ENCODE measurements around the gene TGM6. TPM values are rescaled to one million over a fixed set of nuclear protein-coding genes. Genes with fewer than 3 reads are reported as not detected.

The TGM6 gene
- total RNA-seq, 5 donors from 2014 or later (not counting 1 experiment from before 2014, with no cell fraction given), result not detected

- Mint-ChIP-seq H3K4me1 (no peaks in the 10 kb centered on the region), H3K27ac (no peak overlapping the region), H3K36me3 (no peaks in the 10 kb centered on the region), H3K4me3 (no peak overlapping the region), H3K27me3 (peaks cover 0 to 10% of the 10 kb centered on the region in 2 donors), H3K9me3 (peaks cover 0 to 4% (median 0%) of the 10 kb centered on the region in 3 donors)
- Histone ChIP-seq H3K27ac (ENCODE audit: low read length) (no peak overlapping the region), H3K4me1 (ENCODE audit: control insufficient read depth in 1 of 2, extremely low read depth in 1 of 2, insufficient read depth in 2 of 2, low read length in 2 of 2) (no peaks in the 10 kb centered on the region), H3K9me3 (no peaks in the 10 kb centered on the region), H3K36me3 (ENCODE audit: control insufficient read depth in 2 of 2, extremely low read depth in 1 of 2, insufficient read depth in 1 of 2, low read length in 1 of 2) (no peaks in the 10 kb centered on the region), H3K4me3 (ENCODE audit: control insufficient read depth in 1 of 2, extremely low read depth in 1 of 2, low read length in 1 of 2) (no peak overlapping the region), H3K27me3 (replicated peaks in 1 of 2; ENCODE audit: control insufficient read depth in 2 of 2, extremely low read depth in 1 of 2, insufficient read depth in 2 of 2, low read length in 1 of 2) (peaks cover 0 to 32% of the 10 kb centered on the region in 2 experiments)
- POLR2A ChIA-PET, result no interaction called here
- CTCF ChIA-PET, result no interaction called here
- no peak for ATAC-seq (replicated peaks in 1 of 4)
- WGBS (ENCODE audit: insufficient coverage), result 87% methylated on average over 10 of the region's 12 CpGs
- no peak for DNase-seq
Observed at GRCh38 chr20:2397595-2398145, 17.0 kb downstream of the TGM6 start.

- no peak for DNase-seq
- Mint-ChIP-seq H3K9me3 (peaks cover 0 to 4% (median 0%) of the 10 kb centered on the region in 3 donors), H3K36me3 (no peaks in the 10 kb centered on the region), H3K27me3 (peaks cover 0 to 13% of the 10 kb centered on the region in 2 donors), H3K4me1 (no peaks in the 10 kb centered on the region), H3K4me3 (no peak overlapping the region), H3K27ac (no peak overlapping the region)
- no peaks in the 10 kb centered on the region for H3K36me3 ChIP-seq (ENCODE audit: control insufficient read depth in 2 of 2, extremely low read depth in 1 of 2, insufficient read depth in 1 of 2, low read length in 1 of 2)
- H3K27me3 ChIP-seq (replicated peaks in 1 of 2; ENCODE audit: control insufficient read depth in 2 of 2, extremely low read depth in 1 of 2, insufficient read depth in 2 of 2, low read length in 1 of 2), result peaks cover 0 to 32% of the 10 kb centered on the region in 2 experiments
- ChIA-PET CTCF (interaction anchor here in 1 of 2 donors (0.6 kb wide), 1 partner anchor 61 kb away, joined by 3 read pairs; no protein-coding TSS in a partner anchor), POLR2A (interaction anchor here (0.6 to 0.7 kb wide), 3 partner anchors 62 to 583 kb away, joined by 3 to 5 read pairs (median 4); partner anchors contain the start of gene TGM3 (in 1 of the 2))
- H3K4me1 ChIP-seq (ENCODE audit: control insufficient read depth in 1 of 2, extremely low read depth in 1 of 2, insufficient read depth in 2 of 2, low read length in 2 of 2), result no peaks in the 10 kb centered on the region
- no peak for ATAC-seq (replicated peaks in 1 of 4)
- H3K4me3 ChIP-seq (ENCODE audit: control insufficient read depth in 1 of 2, extremely low read depth in 1 of 2, low read length in 1 of 2), result no peak overlapping the region
- no CpG with 5 or more reads among the region's 1 CpG for WGBS (ENCODE audit: insufficient coverage)
- no peaks in the 10 kb centered on the region for H3K9me3 ChIP-seq
- H3K27ac ChIP-seq (ENCODE audit: low read length), result no peak overlapping the region
Observed at GRCh38 chr20:2398449-2398848, 17.7 kb downstream of the TGM6 start.

GRCh38 chr20:2399390-2399789, 18.7 kb downstream of the TGM6 start:
- Histone ChIP-seq H3K27me3 (replicated peaks in 1 of 2; ENCODE audit: control insufficient read depth in 2 of 2, extremely low read depth in 1 of 2, insufficient read depth in 2 of 2, low read length in 1 of 2) (peaks cover 0 to 30% of the 10 kb centered on the region in 2 experiments), H3K4me3 (ENCODE audit: control insufficient read depth in 1 of 2, extremely low read depth in 1 of 2, low read length in 1 of 2) (no peak overlapping the region), H3K36me3 (ENCODE audit: control insufficient read depth in 2 of 2, extremely low read depth in 1 of 2, insufficient read depth in 1 of 2, low read length in 1 of 2) (no peaks in the 10 kb centered on the region), H3K9me3 (no peaks in the 10 kb centered on the region), H3K4me1 (ENCODE audit: control insufficient read depth in 1 of 2, extremely low read depth in 1 of 2, insufficient read depth in 2 of 2, low read length in 2 of 2) (no peaks in the 10 kb centered on the region), H3K27ac (ENCODE audit: low read length) (no peak overlapping the region)
- Mint-ChIP-seq H3K36me3 (no peaks in the 10 kb centered on the region), H3K4me1 (no peaks in the 10 kb centered on the region), H3K4me3 (no peak overlapping the region), H3K27me3 (peaks cover 0 to 8% of the 10 kb centered on the region in 2 donors), H3K27ac (no peak overlapping the region), H3K9me3 (peaks cover 0 to 4% (median 0%) of the 10 kb centered on the region in 3 donors)
- ChIA-PET POLR2A (no interaction called here), CTCF (no interaction called here)
- no peak for ATAC-seq (replicated peaks in 1 of 4)
- WGBS (ENCODE audit: insufficient coverage), result 92% methylated on average over 12 of the region's 16 CpGs
- DNase-seq, result no peak

- no peak overlapping the region for H3K4me3 Mint-ChIP-seq
- H3K27me3 ChIP-seq (replicated peaks in 1 of 2; ENCODE audit: control insufficient read depth in 2 of 2, extremely low read depth in 1 of 2, insufficient read depth in 2 of 2, low read length in 1 of 2), result peaks cover 0 to 24% of the 10 kb centered on the region in 2 experiments
Observed at GRCh38 chr20:2400290-2400689, 19.6 kb downstream of the TGM6 start.

GRCh38 chr20:2401527-2401926, 20.8 kb downstream of the TGM6 start:
- DNase-seq (no peak), ATAC-seq (replicated peaks in 1 of 4) (no peak)
- no peaks in the 10 kb centered on the region for H3K4me1 Mint-ChIP-seq
- H3K9me3 Mint-ChIP-seq, result peaks cover 0 to 9% (median 0%) of the 10 kb centered on the region in 3 donors
- no peaks in the 10 kb centered on the region for H3K9me3 ChIP-seq
- H3K27me3 ChIP-seq (replicated peaks in 1 of 2; ENCODE audit: control insufficient read depth in 2 of 2, extremely low read depth in 1 of 2, insufficient read depth in 2 of 2, low read length in 1 of 2), result peaks cover 0 to 21% of the 10 kb centered on the region in 2 experiments
- no peaks in the 10 kb centered on the region for H3K36me3 ChIP-seq (ENCODE audit: control insufficient read depth in 2 of 2, extremely low read depth in 1 of 2, insufficient read depth in 1 of 2, low read length in 1 of 2)
- H3K27ac Mint-ChIP-seq, result no peak overlapping the region
- WGBS (ENCODE audit: insufficient coverage), result no CpG with 5 or more reads among the region's 2 CpGs
- peaks cover 8 to 17% of the 10 kb centered on the region in 2 donors for H3K27me3 Mint-ChIP-seq
- ChIA-PET CTCF (no interaction called here), POLR2A (no interaction called here)
- no peak overlapping the region for H3K4me3 ChIP-seq (ENCODE audit: control insufficient read depth in 1 of 2, extremely low read depth in 1 of 2, low read length in 1 of 2)
- no peak overlapping the region for H3K27ac ChIP-seq (ENCODE audit: low read length)
- H3K36me3 Mint-ChIP-seq, result no peaks in the 10 kb centered on the region
- H3K4me1 ChIP-seq (ENCODE audit: control insufficient read depth in 1 of 2, extremely low read depth in 1 of 2, insufficient read depth in 2 of 2, low read length in 2 of 2), result no peaks in the 10 kb centered on the region
- H3K4me3 Mint-ChIP-seq, result no peak overlapping the region

More at GRCh38 chr20:2400290-2400689, 19.6 kb downstream of the TGM6 start:
- no peak for DNase-seq
- ChIA-PET POLR2A (no interaction called here), CTCF (no interaction called here)
- H3K9me3 ChIP-seq, result no peaks in the 10 kb centered on the region
- no peak overlapping the region for H3K4me3 ChIP-seq (ENCODE audit: control insufficient read depth in 1 of 2, extremely low read depth in 1 of 2, low read length in 1 of 2)
- Mint-ChIP-seq H3K4me1 (no peaks in the 10 kb centered on the region), H3K9me3 (peaks cover 0 to 9% (median 0%) of the 10 kb centered on the region in 3 donors), H3K27me3 (peaks cover 0 to 10% of the 10 kb centered on the region in 2 donors), H3K27ac (no peak overlapping the region), H3K36me3 (no peaks in the 10 kb centered on the region)
- 81% methylated on average over 8 of the region's 11 CpGs for WGBS (ENCODE audit: insufficient coverage)
- H3K36me3 ChIP-seq (ENCODE audit: control insufficient read depth in 2 of 2, extremely low read depth in 1 of 2, insufficient read depth in 1 of 2, low read length in 1 of 2), result no peaks in the 10 kb centered on the region
- H3K4me1 ChIP-seq (ENCODE audit: control insufficient read depth in 1 of 2, extremely low read depth in 1 of 2, insufficient read depth in 2 of 2, low read length in 2 of 2), result no peaks in the 10 kb centered on the region
- no peak for ATAC-seq (replicated peaks in 1 of 4)
- no peak overlapping the region for H3K27ac ChIP-seq (ENCODE audit: low read length)

- DNase-seq (peak in 1 of 35 experiments; percentile 7), ATAC-seq (replicated peaks in 1 of 4) (no peak)
- peaks cover 0 to 9% (median 0%) of the 10 kb centered on the region in 3 donors for H3K9me3 Mint-ChIP-seq
- Histone ChIP-seq H3K4me1 (ENCODE audit: control insufficient read depth in 1 of 2, extremely low read depth in 1 of 2, insufficient read depth in 2 of 2, low read length in 2 of 2) (no peaks in the 10 kb centered on the region), H3K27me3 (replicated peaks in 1 of 2; ENCODE audit: control insufficient read depth in 2 of 2, extremely low read depth in 1 of 2, insufficient read depth in 2 of 2, low read length in 1 of 2) (peaks cover 0 to 14% of the 10 kb centered on the region in 2 experiments), H3K27ac (ENCODE audit: low read length) (no peak overlapping the region), H3K36me3 (ENCODE audit: control insufficient read depth in 2 of 2, extremely low read depth in 1 of 2, insufficient read depth in 1 of 2, low read length in 1 of 2) (no peaks in the 10 kb centered on the region), H3K9me3 (no peaks in the 10 kb centered on the region), H3K4me3 (ENCODE audit: control insufficient read depth in 1 of 2, extremely low read depth in 1 of 2, low read length in 1 of 2) (no peak overlapping the region)
- H3K27ac Mint-ChIP-seq, result no peak overlapping the region
- ChIA-PET POLR2A (no interaction called here), CTCF (no interaction called here)
- H3K4me3 Mint-ChIP-seq, result no peak overlapping the region
- H3K36me3 Mint-ChIP-seq, result no peaks in the 10 kb centered on the region
- peaks cover 8 to 12% of the 10 kb centered on the region in 2 donors for H3K27me3 Mint-ChIP-seq
- no peaks in the 10 kb centered on the region for H3K4me1 Mint-ChIP-seq
- 70% methylated on average over 6 of the region's 7 CpGs for WGBS (ENCODE audit: insufficient coverage)
Observed at GRCh38 chr20:2402271-2402980, 21.7 kb downstream of the TGM6 start.
